Right lobe of liver (tissue), 4 donors: Measurements from ENCODE around the gene NLGN4X.

Experiments used
- CTCF ChIP-seq, 4 donors: fragments of 200-600 bp in 3 of 4; fragments of 450-650 bp in 1 of 4; IDR thresholded peaks; one replicate each; pipeline versions ENCODE4 v1.5.1 to v1.8.0; 2016 to 2022; ENCODE audit warnings: antibody characterized with exemption in 4 of 4, mild to moderate bottlenecking in 2 of 4
- POLR2A ChIP-seq: fragments of 450-650 bp; IDR thresholded peaks from one replicate; pipeline ENCODE4 v1.6.1; 2017; ENCODE audit warnings: antibody characterized with exemption, mild to moderate bottlenecking
- donor health status: DM: no; HTN: no; CAD: no.
- donor health status: DM: no; HTN: no; CAD: no.
- donor health status: DM: no; HTN: yes; CAD: no.

GRCh38 chrX:5979338-5979737 lies 249.3 kb downstream of the NLGN4X start:
- TF ChIP-seq CTCF (IDR thresholded peaks at IDR 0.05) = no peak
- TF ChIP-seq POLR2A = no peak
